Right renal cortex interstitium (tissue), 3 donors: Measurements from ENCODE around the gene GSDME. TPM values are rescaled to one million over a fixed set of nuclear protein-coding genes. Genes with fewer than 3 reads are reported as not detected.

ENCODE experiments used
- DNase-seq, 3 donors: peaks; one replicate each; pipeline ENCODE4 v3.0.0-alpha.2; 2013; ENCODE audit warnings: low read depth in 3 of 3, low spot score in 2 of 3
- polyA plus RNA-seq, 3 donors: library from polyadenylated mRNA; unstranded; fragments of 120-200 nt; gene quantifications; one replicate each; pipeline ENCODE4 v1.2.1, GENCODE V29; 2013; ENCODE audit not compliant: insufficient read length in 3 of 3

The GSDME gene
- polyA plus RNA-seq, 3 donors: 14.2 to 14.8 (median 14.7) TPM

DNA sequence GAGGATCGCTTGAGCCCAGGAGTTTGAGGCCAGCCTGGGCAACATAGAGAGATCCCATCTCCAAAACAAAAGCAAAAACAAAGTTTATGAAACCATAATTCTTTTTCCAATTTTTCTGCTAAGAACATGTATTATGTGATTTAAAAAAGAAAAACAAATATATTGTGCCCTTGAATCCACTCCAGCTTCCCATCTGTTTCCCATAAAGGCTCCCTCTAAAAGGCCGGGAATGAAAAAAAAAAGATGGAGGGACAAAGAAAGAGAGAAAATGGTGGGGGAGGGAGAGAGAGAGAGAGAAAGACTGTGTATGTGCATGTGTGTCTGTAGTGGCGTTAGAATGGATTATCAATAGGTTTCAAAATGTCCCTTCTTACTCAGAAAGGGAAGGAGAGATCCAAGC is 20.5 kb upstream of the GSDME start:
- no peak for DNase-seq

DNA sequence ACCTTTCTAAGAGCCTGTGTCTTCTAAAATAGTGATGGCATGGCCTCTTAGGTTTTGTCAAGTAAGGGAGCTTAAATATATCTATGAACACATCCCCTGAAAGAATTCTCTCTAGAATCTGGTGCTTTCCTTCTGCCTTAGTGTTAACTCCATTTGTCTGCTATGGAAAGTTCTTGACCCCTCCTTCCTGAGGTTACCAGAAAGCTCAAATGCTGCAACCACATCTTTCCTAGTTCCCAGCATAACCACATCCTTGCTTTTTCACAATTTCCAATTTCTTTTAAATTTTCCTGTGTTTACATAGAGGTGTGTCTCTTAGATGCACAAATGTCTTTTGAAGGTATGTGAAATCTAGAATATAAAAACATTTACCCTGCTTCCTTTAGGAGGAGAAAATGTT is 16.4 kb upstream of the GSDME start:
- DNase-seq: no peak

DNA sequence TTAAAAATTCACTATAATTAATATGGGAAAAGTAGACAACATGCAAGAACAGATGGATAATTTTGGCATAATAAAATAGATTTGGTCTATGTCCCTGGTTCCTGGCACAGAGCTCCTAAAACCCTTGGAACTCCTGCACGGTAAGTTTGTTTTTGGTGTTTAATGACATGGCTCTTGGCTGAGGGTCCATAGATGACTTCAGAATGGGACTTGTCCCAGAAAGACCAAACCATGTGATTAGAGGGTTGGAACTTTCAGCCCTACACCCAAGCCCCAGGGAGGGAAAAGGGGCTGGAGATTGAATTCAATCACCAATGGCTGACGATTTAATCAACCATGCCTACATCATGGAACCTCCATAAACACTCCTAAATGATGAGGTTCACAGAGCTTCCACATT is 12.6 kb upstream of the GSDME start:
- DNase-seq: no peak

DNA sequence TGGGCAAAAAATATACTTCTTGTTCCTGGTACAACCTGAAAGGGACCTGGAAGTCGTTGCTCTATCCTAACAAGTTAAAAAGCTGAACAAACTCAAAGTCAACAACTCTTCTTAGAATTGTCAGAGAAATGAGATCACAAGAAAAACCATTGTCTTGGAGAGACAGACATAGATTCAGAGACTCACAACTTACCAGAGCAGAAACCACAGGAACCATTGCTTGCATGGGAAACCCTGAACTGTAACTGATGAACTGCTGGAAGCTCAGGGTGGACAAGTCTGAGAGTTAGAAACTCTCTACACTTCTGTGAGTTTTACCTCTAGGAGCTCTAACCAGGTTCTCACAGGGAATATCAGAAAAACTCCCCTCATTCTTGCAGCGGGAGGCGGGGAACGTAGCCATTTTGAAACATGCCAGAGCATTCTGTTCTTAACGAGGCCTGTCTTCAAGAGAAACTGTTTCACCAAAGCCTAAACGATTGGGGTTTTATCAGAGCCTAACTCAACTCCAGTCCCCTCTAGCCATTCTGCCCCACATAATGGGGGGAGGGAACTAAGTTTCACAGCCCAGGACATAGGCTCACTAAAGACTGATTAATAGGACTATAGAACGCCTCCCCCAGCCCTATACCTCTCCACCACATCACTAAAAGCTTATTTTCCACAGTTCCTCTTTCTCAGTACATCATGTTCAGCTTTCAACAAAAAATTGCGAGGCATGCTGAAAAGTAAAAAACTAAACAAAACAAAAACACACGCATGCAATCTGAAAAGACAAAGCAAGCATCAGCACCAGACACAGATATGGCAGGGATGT is 12.0 kb upstream of the GSDME start:
- DNase-seq: no peak

DNA sequence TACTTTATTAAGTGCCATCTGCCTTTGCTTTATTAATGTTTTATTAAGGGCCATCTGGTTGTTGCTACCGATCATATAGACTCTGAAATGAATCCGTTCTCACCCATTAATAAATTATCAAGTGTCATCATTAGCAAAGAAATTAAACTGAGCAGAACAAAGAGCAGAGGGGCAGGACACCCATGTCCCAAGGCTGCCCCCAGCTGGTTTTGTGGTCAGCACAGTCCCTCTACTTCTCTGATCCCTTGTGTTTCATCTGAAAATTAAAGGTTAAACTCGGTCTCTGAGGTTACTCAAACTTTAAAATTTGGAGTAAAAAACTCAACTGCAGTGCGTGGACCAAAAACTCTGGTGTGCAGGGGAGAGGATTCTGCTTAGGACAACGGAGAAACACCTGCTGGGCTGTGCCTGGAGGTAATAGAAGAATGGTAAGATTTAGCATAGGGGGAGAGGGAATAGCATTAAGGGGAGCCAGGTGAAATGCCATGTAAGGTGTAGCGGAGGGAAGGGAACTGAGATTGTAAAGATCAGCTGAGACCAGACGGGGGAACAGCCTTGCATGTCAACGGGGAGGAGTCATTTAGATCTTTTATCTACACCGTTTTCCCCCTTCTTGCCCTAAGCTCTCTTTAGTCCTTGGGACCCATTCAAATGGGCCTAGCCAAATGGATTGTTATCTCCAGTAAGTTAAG is 10.8 kb upstream of the GSDME start:
- no peak for DNase-seq

GRCh38 chr7:24764972-24765744 is 7.9 kb upstream of the GSDME start:
- peak in 1 of 3 donors; percentile 6 for DNase-seq

- no peak for DNase-seq
These were observed 6.7 kb upstream of the GSDME start for GRCh38 chr7:24764011-24764410.

GRCh38 chr7:24763303-24763901 is 6.1 kb upstream of the GSDME start:
- no peak for DNase-seq

GRCh38 chr7:24762771-24763170 is 5.5 kb upstream of the GSDME start:
- no peak for DNase-seq

GRCh38 chr7:24760968-24761367 is 3.7 kb upstream of the GSDME start:
- no peak for DNase-seq

DNA sequence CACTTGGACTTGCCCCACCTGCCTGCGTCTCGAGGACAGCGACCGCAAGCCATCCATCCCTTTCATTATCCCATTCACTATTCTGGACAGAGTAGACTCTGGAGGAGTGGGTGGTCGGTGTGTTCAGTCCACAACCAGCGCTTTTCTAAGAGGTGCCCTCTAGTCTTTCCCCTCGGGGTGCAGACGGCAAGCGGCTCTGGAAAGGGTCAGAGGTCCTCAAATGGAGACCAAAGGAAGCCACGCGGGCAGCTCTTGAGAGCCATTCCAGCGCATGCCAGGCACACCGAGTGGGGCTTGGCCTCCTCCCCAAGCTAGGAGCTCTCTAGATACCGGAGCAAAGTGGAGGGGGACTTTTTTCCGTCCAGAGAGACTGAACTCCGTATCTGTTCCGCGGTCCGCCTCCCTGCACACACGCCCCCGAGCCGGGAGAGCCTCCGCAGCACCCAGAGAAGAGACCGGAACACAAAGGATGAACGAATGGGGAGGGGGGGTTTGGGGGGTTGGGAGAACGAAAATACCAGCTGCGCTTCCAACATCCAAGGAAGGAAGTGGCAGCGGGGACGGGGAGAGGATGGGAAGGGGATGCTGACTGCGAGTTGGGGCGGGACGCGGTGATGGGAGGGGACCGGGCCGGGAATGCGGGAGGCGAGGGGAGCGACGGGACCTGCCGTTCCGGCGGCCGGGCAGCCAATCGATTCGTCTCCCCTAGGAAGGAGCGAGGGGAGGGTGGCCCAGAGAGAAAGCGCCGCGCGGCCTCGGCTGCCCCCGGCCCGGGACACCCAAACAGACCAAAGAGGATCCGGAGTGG is 515 bp downstream of the GSDME start:
- peak; percentile 12 to 45 (median 29) for DNase-seq

GRCh38 chr7:24755541-24756407 is 1.5 kb downstream of the GSDME start:
- DNase-seq: no peak

GRCh38 chr7:24754906-24755506 is 2.3 kb downstream of the GSDME start:
- no peak for DNase-seq

DNA sequence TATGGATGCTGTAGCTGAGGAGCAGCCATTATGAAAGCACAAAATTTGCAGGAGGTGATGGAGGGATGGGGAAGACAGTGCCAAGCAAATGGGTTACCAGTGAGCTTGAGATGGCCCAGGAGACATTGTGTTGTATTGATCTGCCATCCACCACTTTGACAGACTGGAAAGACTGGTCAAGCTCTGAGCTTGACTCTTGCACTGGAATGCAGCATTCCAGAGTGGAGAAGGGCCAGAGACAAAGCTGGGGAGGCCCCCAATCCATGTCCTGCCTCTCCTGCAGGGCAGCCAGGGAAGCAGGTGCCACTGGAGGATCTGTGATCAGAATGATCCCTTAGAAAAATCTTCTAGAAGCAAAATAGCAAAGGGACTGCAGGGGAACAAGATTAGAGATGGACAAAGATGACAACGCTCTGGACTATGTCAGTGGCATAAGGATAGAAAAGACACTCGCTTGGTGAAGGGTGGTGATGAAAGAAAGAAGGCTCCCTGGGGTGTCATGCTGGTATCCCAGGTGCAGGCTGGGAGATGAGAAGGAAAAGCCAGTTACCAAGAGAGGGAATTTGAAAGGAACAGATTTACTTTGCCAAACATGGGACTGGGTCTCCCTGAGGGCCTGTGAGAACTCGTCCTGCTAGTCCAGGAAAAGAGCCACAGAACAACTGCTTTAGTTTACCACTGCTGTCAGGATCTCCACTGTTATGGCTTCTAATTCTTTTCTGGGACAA is 5.0 kb downstream of the GSDME start:
- DNase-seq: no peak

DNA sequence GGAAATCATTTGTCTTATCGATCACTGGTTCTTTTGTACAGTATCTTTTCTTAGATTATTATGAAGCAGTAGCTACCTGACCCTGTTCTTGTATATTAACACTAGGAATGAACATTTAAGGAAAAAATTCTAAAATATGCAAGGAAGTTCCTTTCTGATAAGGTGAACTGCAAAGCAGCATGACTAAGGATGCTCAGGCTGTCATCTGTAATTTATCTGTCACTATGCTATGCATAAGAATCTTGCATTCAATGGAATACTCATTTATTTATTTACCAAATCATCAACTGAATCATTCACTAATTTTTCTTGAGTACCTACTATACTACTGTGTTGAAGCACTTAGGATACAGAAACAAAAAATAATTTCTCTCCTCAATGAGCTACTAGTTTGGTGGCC is 5.8 kb downstream of the GSDME start:
- no peak for DNase-seq

DNA sequence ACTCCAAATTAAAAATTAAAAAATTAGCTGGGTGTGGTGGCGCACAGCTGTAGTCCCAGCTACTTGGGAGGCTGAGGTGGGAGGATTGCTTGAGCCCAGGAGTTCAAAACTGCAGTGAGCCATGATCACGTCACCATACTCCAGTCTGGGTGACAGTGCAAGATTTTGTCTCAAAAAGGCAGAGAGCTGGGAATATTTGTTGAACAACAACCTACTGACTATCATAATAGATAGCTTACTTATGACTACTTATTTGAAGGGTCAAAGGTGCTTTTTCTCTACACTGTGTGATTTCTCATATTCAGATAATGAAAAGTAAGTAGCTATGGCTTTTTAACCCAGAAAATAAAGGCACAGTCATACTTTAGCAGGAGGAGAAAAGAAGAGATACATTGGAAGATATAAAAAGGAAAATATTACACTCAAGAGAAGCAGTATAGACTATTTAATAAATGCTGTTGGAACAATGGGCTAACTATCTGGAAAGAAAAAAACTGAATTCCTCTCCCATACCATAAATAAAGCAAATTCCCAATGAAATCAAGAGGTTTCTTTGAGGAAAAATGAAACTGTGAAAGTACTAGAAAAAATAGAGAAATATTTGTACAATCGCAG is 6.7 kb downstream of the GSDME start:
- no peak for DNase-seq

GRCh38 chr7:24748521-24748920 is 8.7 kb downstream of the GSDME start:
- DNase-seq: no peak

DNA sequence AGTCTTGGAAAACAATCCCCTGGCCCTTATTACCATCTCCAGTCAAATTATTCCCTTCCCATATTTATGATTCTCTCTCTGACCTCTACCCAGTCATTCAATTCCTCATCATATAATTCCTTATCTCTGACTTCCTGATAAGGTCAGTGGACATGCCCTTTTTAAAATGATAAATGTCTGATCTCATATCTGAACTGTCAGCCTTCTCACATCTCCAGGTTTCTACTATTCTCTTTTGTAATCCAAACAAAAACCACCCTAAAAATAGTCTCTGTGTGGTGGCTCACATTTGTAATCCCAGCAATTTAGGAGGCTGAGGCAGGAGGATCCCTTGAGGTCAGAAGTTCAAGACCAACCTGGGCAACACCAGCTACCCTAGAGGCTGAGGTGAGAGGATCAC is 11.9 kb downstream of the GSDME start:
- no peak for DNase-seq
